Endometrial microvascular endothelial cells (primary cell): ENCODE measurements around the gene FIZ1. TPM values are rescaled to one million over a fixed set of nuclear protein-coding genes. Genes with fewer than 3 reads are reported as not detected.

Experiments
- in situ Hi-C: cut with HindIII; loops from 2 replicates; pipeline ENCODE4 v1.10.0; 2017; ENCODE audit warnings: low sequenced_read_pairs, low pct_unique_long_range_greater_than_20kb; ENCODE audit errors: inconsistent ontology term
- total RNA-seq: library from RNA; depleted of rRNA; stranded (reverse); fragments of >200 nt; gene quantifications from one replicate; pipeline ENCODE4 v1.2.3, GENCODE V29; 2015; ENCODE audit errors: inconsistent ontology term

Gene FIZ1
- total RNA-seq, 1 donor from 2014 or later = 0.93 TPM

DNA sequence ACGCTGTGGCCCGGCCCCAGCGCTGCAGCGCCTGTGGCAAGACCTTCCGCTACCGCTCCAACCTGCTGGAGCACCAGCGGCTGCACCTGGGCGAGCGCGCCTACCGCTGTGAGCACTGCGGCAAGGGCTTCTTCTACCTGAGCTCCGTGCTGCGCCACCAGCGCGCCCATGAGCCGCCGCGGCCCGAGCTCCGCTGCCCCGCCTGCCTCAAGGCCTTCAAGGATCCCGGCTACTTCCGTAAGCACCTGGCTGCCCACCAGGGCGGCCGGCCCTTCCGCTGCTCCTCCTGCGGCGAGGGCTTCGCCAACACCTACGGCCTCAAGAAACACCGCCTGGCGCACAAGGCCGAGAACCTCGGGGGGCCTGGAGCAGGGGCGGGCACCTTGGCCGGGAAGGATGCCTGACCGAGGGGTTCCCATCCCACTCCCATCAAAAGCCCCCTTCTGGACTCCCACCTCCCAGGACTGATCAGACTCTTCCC, 17.1 kb upstream of the FIZ1 start:
- in situ Hi-C loops = no loop called here

DNA sequence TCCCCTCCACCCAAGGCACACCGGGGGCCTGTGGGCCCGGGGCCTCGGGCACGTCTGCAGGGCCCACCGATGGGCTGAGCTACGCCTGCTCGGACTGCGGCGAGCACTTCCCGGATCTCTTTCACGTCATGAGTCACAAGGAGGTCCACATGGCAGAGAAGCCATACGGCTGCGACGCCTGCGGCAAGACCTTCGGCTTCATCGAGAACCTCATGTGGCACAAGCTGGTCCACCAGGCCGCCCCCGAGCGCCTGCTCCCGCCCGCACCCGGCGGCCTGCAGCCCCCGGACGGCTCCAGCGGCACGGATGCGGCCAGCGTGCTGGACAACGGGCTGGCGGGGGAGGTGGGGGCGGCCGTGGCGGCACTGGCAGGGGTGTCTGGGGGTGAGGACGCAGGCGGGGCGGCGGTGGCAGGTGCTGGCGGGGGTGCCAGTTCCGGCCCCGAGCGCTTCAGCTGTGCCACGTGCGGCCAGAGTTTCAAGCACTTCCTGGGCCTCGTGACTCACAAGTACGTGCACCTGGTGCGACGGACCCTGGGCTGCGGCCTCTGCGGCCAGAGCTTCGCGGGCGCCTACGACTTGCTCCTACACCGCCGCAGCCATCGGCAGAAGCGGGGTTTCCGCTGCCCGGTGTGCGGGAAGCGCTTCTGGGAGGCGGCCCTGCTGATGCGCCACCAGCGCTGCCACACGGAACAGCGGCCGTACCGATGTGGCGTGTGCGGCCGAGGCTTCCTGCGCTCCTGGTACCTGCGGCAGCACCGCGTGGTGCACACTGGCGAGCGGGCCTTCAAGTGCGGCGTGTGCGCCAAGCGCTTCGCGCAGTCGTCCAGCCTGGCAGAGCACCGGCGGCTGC, 16.5 kb upstream of the FIZ1 start:
- in situ Hi-C loops = no loop called here

DNA sequence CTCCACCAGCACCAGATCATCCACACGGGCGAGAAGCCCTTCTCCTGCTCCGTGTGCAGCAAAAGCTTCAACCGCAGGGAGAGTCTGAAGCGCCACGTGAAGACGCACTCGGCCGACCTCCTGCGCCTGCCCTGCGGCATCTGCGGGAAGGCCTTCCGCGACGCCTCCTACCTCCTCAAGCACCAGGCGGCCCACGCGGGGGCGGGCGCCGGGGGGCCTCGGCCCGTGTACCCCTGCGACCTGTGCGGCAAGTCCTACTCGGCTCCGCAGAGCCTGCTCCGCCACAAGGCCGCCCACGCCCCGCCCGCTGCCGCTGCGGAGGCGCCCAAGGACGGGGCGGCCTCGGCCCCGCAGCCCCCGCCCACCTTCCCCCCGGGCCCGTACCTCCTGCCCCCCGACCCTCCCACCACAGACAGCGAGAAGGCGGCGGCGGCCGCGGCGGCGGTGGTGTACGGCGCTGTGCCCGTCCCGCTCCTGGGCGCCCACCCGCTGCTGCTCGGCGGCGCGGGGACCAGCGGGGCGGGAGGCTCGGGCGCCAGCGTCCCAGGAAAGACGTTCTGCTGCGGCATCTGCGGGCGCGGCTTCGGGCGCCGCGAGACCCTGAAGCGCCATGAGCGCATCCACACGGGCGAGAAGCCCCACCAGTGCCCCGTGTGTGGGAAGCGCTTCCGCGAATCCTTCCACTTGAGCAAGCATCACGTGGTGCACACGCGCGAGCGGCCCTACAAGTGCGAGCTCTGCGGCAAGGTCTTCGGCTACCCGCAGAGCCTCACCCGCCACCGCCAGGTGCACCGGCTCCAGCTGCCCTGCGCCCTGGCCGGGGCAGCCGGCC, 15.6 kb upstream of the FIZ1 start:
- in situ Hi-C loops = no loop called here

DNA sequence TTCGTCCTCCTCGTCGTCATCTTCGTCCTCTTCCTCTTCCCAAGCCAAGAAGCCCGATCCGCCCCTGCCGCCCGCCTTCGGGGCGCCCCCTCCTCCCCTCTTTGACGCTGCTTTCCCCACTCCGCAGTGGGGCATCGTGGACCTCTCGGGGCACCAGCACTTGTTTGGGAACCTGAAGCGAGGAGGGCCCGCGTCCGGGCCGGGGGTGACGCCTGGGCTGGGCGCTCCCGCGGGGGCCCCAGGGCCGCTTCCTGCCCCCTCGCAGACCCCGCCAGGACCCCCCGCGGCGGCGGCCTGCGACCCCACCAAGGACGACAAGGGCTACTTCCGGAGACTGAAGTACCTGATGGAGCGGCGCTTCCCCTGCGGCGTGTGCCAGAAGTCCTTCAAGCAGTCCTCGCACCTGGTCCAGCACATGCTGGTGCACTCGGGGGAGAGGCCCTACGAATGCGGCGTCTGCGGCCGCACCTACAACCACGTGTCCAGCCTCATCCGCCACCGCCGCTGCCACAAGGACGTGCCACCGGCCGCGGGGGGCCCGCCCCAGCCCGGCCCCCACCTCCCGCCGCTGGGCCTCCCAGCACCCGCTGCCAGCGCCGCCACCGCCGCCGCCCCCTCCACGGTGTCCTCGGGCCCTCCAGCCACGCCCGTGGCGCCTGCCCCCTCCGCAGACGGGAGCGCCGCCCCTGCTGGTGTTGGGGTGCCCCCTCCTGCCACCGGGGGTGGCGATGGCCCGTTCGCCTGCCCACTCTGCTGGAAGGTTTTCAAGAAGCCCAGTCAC, 14.8 kb upstream of the FIZ1 start:
- in situ Hi-C loops = no loop called here

DNA sequence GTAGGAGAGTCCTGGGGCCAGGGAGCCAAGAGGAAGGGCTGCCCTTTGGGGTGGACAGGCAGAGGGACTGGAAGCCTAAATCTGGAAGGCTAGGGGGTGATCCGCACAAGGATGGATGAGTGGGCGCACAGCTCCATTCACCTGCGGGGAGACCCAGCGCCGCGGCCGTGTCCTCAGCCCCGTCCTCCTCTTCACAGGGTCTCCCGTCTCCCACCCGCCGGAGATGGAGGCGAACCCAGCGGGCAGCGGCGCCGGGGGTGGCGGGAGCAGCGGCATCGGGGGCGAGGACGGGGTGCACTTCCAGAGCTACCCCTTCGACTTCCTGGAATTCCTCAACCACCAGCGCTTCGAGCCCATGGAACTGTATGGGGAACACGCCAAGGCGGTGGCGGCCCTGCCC, 14.1 kb upstream of the FIZ1 start:
- in situ Hi-C loops = no loop called here

DNA sequence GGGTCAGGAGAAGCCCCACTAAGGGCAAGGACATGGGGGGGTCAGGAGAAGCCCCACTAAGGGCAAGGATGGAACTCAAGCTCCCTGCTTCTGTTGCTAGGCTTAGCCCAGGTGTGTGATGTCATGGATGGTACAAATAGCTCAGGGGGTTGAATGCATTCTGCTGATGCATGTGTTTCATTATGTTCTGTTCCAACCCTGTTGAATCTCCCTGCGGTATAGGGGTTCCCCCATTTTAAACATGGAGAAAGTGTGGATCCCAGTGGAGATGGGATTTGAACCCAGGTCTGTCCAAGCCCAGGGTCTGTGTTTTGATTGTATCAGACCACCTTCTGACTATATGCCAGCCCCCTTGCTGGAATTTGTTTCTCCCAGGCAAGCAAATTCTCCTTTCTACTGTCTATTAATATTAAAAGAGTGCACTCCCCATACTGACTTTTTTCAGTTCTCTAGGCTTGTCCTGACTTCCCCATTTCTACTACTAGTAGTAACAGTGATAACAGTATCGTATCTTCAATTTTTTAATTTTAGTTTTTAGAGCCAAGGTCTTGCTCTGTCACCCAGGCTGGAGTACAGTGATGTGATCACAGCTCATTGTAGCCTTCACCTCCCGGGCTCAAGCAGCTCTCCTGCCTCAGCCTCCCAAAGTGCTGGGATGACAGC, 12.8 kb upstream of the FIZ1 start:
- in situ Hi-C loops = no loop called here

DNA sequence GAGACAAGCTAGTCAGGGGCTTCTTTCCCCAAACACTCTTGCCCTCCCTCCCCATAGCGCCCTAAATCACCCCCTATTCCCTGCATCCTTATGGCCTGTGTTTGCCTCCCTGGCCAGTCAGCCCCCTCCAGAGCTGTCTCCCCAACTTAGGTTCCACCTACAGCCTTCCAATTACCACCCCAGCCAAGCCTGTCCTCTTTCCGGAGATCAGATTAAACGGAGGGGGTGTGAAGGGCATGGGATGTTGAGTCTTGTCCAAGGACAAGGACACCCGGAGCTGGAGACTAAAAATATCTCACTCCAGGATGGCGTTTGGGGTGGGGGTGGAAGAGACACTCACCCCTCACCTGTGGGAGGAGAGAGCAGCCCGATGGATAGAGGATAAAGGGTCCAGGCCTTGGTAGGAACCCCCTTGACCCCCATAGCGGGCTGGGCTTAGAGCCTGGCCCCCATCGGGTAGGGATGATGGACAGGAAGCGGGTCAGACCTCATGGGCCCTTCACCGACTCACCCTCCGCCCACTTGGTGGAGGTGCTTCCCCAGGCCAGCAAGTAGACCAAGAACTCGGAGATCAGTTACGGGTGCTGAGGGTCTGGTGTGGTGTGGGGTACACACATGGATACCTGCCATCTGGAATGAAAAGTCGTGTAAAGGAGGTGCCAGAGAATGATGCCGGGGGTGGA, 12.1 kb upstream of the FIZ1 start:
- in situ Hi-C loops = no loop called here

DNA sequence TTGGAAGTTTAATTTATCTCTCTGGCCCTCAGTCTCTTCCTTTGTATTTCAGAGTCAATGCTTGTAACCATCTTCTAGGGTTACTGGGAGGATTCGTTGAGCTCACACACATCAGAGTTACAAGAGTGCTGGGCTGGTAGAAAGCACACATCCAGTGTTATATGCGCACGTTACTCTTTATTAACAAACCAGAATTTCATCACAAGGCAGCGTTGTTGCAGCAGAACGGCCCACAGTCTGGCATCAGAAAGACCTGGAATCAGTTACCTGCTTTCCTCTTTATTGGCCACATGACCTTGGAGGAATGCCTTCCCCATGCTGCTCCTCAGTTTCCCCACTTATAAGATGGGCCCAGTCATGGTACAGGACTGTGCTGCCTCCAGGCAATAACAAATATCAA, 10.0 kb upstream of the FIZ1 start:
- in situ Hi-C loops = no loop called here

DNA sequence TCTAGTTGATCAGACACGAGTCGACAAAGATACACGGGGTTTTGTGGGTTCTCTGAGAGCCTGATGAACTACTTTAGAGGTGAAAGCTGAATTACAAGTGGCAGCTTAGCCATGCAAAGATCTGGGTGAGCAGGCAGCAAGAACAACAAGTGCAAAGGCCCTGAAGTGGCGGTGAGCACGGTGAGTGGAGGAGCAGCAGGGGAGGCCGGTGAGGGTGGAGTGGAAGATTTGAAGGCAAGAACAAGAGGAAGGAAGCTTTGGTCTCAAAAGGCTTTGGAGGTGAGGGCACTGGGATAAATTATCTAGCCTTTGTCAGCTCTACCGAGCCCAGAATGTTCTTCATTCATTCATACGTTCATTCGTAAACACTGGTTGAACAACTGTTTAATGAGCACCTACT, 7.5 kb upstream of the FIZ1 start:
- in situ Hi-C loops = no loop called here

DNA sequence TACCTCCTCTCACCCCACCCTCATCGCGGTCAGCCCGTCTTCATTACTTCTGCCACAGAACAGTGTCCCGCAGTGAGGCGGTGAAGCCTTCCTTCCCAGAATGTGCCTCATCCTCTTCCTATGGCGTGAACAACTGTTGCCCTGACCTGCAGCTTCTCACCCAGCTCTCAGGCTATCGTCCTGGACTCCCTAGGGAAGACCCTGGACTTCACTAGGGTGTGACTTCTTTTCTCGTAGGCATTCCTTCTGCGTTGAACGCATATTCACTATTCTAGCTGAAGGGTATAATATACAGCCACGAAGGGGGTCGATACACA, 7.1 kb upstream of the FIZ1 start:
- in situ Hi-C loops = no loop called here

DNA sequence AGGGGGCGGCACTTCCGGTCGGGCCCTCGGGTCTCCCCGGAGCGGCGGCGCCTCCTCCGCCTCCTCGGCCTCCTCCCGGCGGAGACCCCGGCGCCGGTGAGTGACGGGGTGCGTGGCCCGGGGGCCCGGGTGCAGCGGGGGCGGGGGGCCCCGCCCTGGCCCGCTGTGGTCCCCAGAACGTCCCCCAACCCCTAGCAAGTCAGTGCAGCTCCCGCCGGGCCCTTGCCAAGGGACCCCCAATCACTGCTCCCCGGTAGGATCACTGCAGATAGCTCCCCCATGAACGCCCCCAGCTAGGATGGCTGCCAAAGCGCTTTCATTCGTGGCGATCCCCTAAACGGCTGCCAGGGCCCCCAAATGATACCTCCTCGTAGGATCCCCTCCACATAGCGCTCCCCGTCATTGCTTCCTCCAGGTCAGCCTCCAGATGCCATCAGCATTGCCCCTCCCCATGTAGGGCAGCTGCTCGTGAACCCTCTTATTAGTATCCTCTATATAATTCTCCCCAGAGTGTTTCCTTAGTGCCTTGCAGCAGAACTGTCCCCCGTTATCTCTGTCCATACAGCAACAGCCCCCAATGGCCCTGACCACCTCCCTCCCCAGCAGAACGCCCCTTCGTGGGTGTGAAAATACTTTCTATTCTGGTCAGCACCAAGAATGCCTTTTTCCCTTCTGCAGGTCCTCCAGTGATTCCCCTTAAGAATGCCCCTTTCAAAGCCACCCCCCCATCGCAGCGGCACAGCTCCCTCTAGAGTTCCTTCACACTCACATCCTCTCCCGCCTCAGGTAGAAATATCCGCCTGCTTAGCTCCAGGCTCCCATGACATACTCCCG, 6.5 kb upstream of the FIZ1 start, which contains the start of gene ZNF865:
TSS of gene ZNF865 (plus strand) at position 11 of the 834 bp plus-strand sequence. CDS start 7,972 bp downstream, outside the sequence.
- in situ Hi-C loops = no loop called here

DNA sequence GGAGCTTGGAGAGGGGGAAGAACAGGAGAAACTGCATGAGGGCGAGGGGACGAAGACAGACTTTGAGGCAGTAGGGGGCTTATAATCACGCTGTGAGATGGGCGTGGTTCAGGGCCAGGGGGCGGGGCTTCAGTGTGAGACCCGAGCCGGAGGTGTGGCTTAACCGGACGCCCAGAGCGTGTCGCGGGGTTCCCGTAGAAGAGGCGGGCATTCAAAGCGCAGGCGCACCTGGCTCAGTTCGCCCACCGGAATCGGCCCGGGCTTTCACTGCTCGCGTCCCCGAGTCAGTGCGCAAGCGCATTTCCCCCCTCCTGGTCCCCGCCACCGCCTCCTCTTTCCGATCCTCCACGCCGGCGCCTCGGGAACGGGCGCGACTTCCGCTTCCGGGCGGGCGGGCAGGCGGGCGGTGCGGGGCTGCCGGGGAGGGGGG, 5.9 kb upstream of the FIZ1 start:
- in situ Hi-C loops = no loop called here

DNA sequence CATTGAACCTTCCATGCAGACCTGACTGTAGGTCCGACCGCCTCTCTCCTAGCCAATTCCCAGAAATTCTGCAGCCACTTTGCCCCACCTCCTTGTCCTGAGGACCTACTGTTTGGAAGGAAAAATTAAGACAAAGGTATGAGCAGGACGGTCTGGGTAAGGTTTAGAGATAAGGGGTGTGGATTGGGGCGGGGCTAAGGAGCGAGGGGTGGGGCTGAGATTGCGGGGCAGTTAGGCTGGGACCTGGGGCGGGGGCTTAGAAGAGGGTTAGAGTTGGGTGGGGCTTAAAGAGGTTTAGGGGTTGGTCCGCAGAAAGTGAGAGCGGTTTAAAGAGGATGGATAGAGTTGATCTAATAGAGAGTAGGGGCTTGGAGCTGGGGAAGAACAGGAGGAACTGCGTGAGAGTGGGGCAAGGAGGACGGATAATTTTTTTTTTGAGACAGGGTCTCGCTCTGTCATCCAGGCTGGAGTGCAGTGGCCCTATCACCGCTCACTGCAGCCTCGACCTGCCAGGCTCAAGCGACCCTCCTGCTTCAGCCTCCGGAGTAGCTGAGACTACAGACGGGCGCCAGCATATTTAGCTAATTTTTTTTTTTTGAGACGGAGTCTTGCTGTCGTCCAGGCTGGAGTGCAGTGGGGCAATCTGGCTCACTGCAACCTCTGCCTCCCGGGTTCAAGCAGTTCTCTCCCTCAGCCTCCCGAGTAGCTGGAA, 4.4 kb upstream of the FIZ1 start:
- in situ Hi-C loops = no loop called here

DNA sequence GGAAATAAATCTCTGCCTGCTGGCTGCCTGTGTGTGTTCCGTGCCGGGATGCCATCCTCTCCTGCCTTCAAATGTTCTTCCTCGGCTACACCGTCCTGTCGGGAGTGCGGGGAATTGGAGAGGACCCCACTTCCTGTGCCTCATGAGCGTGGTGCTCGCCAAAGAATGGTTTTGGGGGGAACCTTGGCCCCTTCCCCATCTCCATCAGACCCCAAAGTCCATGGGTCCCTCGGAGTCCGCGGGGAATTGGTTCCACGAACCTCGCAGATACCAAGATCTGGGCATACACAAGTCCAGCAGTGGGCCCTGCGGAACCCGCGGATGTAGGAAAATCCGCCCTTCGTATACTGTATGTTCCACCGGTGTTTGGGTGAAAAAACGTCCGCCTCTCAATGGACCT, 3.8 kb upstream of the FIZ1 start:
- in situ Hi-C loops = no loop called here

DNA sequence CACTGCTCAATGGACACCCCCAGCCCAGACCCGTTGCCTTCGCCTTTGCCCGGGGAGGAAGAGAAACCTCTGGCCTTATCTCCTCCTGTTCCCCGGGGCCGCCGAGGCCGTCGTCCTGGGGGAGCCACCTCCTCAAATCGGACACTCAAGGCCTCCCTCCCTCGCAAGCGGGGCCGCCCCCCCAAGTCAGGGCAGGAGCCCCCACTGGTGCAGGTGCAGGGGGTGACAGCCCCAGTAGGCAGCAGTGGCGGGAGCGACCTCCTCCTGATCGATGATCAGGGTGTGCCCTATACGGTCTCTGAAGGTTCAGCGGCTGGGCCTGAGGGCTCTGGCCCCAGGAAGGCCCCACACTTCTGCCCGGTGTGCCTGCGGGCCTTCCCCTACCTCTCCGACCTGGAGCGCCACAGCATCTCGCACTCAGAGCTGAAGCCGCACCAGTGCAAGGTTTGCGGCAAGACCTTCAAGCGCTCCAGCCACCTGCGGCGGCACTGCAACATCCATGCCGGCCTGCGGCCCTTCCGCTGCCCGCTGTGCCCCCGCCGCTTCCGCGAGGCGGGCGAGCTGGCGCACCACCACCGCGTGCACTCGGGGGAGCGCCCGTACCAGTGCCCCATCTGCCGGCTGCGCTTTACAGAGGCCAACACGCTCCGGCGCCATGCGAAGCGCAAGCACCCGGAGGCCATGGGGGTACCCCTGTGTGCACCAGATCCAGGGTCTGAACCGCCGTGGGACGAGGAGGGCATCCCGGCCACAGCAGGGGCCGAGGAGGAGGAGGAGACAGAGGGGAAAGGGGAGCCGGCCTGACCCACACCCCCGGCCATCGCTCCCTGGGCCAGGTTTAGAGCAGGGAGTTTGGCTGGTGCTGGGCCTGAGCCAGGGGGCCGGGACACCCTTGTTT, 3.0 kb upstream of the FIZ1 start:
- in situ Hi-C loops = no loop called here

DNA sequence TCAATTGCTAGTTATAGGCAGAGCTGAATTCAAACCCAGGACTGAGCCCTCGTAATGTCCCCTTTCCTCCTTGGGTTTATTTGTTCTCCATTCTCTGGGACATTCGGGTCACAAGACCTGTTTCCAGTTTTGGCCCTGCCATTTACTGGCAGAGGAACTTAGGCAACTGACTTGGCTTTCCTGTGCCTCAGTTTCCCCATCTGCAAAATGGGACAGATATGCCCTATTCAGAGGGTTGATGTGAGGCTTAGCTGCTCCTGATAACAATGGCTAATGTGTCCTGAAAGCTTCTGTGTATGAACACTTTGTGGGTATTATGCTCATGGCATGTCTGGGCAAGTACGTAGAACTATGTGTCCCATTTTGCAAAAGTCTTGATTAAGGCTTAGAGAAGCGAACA, 1.8 kb upstream of the FIZ1 start:
- in situ Hi-C loops = no loop called here
